ENCODE measurements around the gene ATRNL1. TPM values are rescaled to one million over a fixed set of nuclear protein-coding genes. Genes with fewer than 3 reads are reported as not detected.

Gene ATRNL1
- polyA plus RNA-seq, 4 donors, result 0.78 to 1.1 TPM; not detected in 2

DNA sequence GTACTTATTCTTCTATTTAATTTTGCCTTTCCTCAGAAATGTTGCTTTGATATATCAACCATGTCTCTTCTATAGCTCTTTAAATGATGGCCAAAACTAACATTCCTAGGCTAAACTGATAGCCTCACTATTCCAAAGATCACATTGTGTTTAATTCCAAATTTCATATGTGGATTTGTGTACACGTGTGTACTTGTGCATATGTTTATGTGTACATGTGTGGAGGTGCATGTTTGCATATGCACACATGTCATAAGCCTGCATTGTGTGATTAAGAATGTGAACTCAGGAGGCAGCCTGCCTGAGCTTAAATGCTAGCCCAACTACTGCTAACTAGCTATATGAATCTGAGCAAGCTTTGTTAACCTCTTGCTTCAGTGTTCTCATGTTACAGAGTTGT, 753.4 kb downstream of the ATRNL1 start:
- no peak for DNase-seq
- no peaks in the 10 kb centered on the region for H3K9me3 ChIP-seq (ENCODE audit: control insufficient read depth in 2 of 2, insufficient read depth in 1 of 2, low read depth in 1 of 2, low read length in 1 of 2)
- no peaks in the 10 kb centered on the region for H3K36me3 ChIP-seq (ENCODE audit: control insufficient read depth in 3 of 3, insufficient read depth in 2 of 3, low read depth in 1 of 3, low read length in 3 of 3)
- H3K4me1 ChIP-seq (ENCODE audit: control insufficient read depth in 3 of 3, insufficient read depth in 2 of 3, low read depth in 1 of 3, low read length in 2 of 3), result no peaks in the 10 kb centered on the region
- 81 to 89% (median 85%) methylated on average over 1 of the region's 1 CpG for WGBS, 3 donors
- H3K27ac ChIP-seq (ENCODE audit: low read depth in 1 of 3, low read length in 2 of 3), result no peak overlapping the region
- no peaks in the 10 kb centered on the region for H3K27me3 ChIP-seq (ENCODE audit: control insufficient read depth in 3 of 3, insufficient read depth in 3 of 3, low read length in 3 of 3)
- no peak for FAIRE-seq
- H3K4me3 ChIP-seq (ENCODE audit: low read depth in 1 of 3, low read length in 3 of 3), result no peak overlapping the region

GRCh38 chr10:115849197-115849596, 756.0 kb downstream of the ATRNL1 start:
- Histone ChIP-seq H3K4me1 (ENCODE audit: control insufficient read depth in 3 of 3, insufficient read depth in 2 of 3, low read depth in 1 of 3, low read length in 2 of 3) (no peaks in the 10 kb centered on the region), H3K4me3 (ENCODE audit: low read depth in 1 of 3, low read length in 3 of 3) (no peak overlapping the region), H3K9me3 (ENCODE audit: control insufficient read depth in 2 of 2, insufficient read depth in 1 of 2, low read depth in 1 of 2, low read length in 1 of 2) (no peaks in the 10 kb centered on the region), H3K36me3 (ENCODE audit: control insufficient read depth in 3 of 3, insufficient read depth in 2 of 3, low read depth in 1 of 3, low read length in 3 of 3) (no peaks in the 10 kb centered on the region), H3K27me3 (ENCODE audit: control insufficient read depth in 3 of 3, insufficient read depth in 3 of 3, low read length in 3 of 3) (no peaks in the 10 kb centered on the region), H3K27ac (ENCODE audit: low read depth in 1 of 3, low read length in 2 of 3) (no peak overlapping the region)
- FAIRE-seq, result no peak
- WGBS, 3 donors, result 7 to 30% (median 26%) methylated on average over 2 of the region's 2 CpGs
- peak in 1 of 2 donors; percentile 5 for DNase-seq

GRCh38 chr10:115850666-115851065, 757.5 kb downstream of the ATRNL1 start:
- Histone ChIP-seq H3K4me3 (ENCODE audit: low read depth in 1 of 3, low read length in 3 of 3) (no peak overlapping the region), H3K4me1 (ENCODE audit: control insufficient read depth in 3 of 3, insufficient read depth in 2 of 3, low read depth in 1 of 3, low read length in 2 of 3) (no peaks in the 10 kb centered on the region), H3K36me3 (ENCODE audit: control insufficient read depth in 3 of 3, insufficient read depth in 2 of 3, low read depth in 1 of 3, low read length in 3 of 3) (no peaks in the 10 kb centered on the region), H3K27ac (ENCODE audit: low read depth in 1 of 3, low read length in 2 of 3) (no peak overlapping the region), H3K9me3 (ENCODE audit: control insufficient read depth in 2 of 2, insufficient read depth in 1 of 2, low read depth in 1 of 2, low read length in 1 of 2) (no peaks in the 10 kb centered on the region), H3K27me3 (ENCODE audit: control insufficient read depth in 3 of 3, insufficient read depth in 3 of 3, low read length in 3 of 3) (peaks cover 0 to 3% (median 0%) of the 10 kb centered on the region in 3 donors)
- FAIRE-seq (no peak), DNase-seq (no peak)
- 96 to 97% (median 96%) methylated on average over 1 of the region's 1 CpG for WGBS, 3 donors

- 83 to 89% (median 83%) methylated on average over 5 of the region's 5 CpGs for WGBS, 3 donors
- Histone ChIP-seq H3K27ac (ENCODE audit: low read depth in 1 of 3, low read length in 2 of 3) (no peak overlapping the region), H3K27me3 (ENCODE audit: control insufficient read depth in 3 of 3, insufficient read depth in 3 of 3, low read length in 3 of 3) (peaks cover 0 to 3% (median 0%) of the 10 kb centered on the region in 3 donors), H3K9me3 (ENCODE audit: control insufficient read depth in 2 of 2, insufficient read depth in 1 of 2, low read depth in 1 of 2, low read length in 1 of 2) (no peaks in the 10 kb centered on the region), H3K4me3 (ENCODE audit: low read depth in 1 of 3, low read length in 3 of 3) (no peak overlapping the region), H3K36me3 (ENCODE audit: control insufficient read depth in 3 of 3, insufficient read depth in 2 of 3, low read depth in 1 of 3, low read length in 3 of 3) (no peaks in the 10 kb centered on the region), H3K4me1 (ENCODE audit: control insufficient read depth in 3 of 3, insufficient read depth in 2 of 3, low read depth in 1 of 3, low read length in 2 of 3) (no peaks in the 10 kb centered on the region)
- no peak for DNase-seq
- FAIRE-seq, result no peak
Observed at GRCh38 chr10:115851695-115852094, 758.5 kb downstream of the ATRNL1 start.

DNA sequence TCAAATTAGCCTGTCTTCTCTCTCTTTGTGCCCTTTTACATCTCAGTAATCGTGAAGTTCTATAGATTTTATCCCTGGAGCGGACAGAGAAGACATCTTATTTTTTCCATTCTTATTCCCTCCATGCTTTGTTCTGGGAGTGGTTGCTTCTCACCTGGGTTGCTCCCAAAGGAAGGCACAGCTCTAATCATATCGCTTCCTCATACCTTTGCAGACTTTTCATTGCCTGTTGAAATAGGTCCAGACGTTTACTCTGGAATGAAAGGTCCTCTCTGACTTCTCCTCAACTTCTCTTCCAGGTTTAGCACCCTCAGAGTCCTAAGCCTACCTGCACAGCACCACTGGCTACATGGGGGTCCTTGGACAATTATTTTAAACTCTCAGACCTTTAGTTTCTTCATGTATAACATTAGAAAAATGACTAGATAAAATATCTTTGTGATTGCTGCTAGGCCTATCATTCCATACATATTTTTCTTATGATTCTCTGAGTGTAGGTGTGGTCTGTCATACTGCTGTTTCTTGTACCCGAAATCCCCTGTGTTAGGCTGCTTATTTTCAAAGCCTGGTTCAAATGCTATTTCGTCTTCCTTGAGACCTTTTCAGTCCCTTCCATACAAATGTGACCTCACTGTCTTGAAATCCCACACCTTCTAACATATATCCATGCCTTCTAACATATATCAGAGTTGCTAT, 761.7 kb downstream of the ATRNL1 start:
- no peak for DNase-seq
- Histone ChIP-seq H3K4me1 (ENCODE audit: control insufficient read depth in 3 of 3, insufficient read depth in 2 of 3, low read depth in 1 of 3, low read length in 2 of 3) (no peaks in the 10 kb centered on the region), H3K36me3 (ENCODE audit: control insufficient read depth in 3 of 3, insufficient read depth in 2 of 3, low read depth in 1 of 3, low read length in 3 of 3) (no peaks in the 10 kb centered on the region), H3K9me3 (ENCODE audit: control insufficient read depth in 2 of 2, insufficient read depth in 1 of 2, low read depth in 1 of 2, low read length in 1 of 2) (no peaks in the 10 kb centered on the region), H3K27me3 (ENCODE audit: control insufficient read depth in 3 of 3, insufficient read depth in 3 of 3, low read length in 3 of 3) (peaks cover 0 to 3% (median 0%) of the 10 kb centered on the region in 3 donors), H3K4me3 (ENCODE audit: low read depth in 1 of 3, low read length in 3 of 3) (no peak overlapping the region), H3K27ac (ENCODE audit: low read depth in 1 of 3, low read length in 2 of 3) (no peak overlapping the region)
- FAIRE-seq, result no peak
- WGBS, 3 donors, result 41 to 73% (median 60%) methylated on average over 6 of the region's 6 CpGs

GRCh38 chr10:115856580-115856979, 763.4 kb downstream of the ATRNL1 start:
- no peak overlapping the region for H3K27ac ChIP-seq (ENCODE audit: low read depth in 1 of 3, low read length in 2 of 3)
- H3K27me3 ChIP-seq (ENCODE audit: control insufficient read depth in 3 of 3, insufficient read depth in 3 of 3, low read length in 3 of 3), result peaks cover 0 to 3% (median 0%) of the 10 kb centered on the region in 3 donors
- peaks cover 0 to 3% (median 0%) of the 10 kb centered on the region in 3 donors for H3K4me1 ChIP-seq (ENCODE audit: control insufficient read depth in 3 of 3, insufficient read depth in 2 of 3, low read depth in 1 of 3, low read length in 2 of 3)
- WGBS, 3 donors, result 78 to 84% (median 81%) methylated on average over 6 of the region's 6 CpGs
- no peaks in the 10 kb centered on the region for H3K9me3 ChIP-seq (ENCODE audit: control insufficient read depth in 2 of 2, insufficient read depth in 1 of 2, low read depth in 1 of 2, low read length in 1 of 2)
- no peak for DNase-seq
- no peaks in the 10 kb centered on the region for H3K36me3 ChIP-seq (ENCODE audit: control insufficient read depth in 3 of 3, insufficient read depth in 2 of 3, low read depth in 1 of 3, low read length in 3 of 3)
- H3K4me3 ChIP-seq (ENCODE audit: low read depth in 1 of 3, low read length in 3 of 3), result no peak overlapping the region
- FAIRE-seq, result no peak

DNA sequence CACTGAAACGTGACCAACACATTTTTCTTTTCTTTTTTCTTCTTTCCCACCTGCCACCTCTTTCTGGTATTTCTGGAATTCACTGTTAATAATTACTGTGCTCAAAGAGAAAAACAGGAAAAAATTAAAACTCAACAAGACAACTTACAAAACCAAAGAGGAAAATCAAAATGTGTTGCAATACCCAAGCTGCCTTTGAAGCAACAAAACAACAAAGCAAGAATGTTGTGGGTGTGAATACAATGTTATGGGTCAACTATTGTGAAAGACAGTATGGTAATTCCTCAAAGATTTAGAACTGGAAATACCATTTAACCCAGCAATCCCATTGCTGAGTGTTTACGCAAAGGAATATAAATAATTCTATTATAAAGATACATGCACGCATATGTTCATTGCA, 764.7 kb downstream of the ATRNL1 start:
- H3K27ac ChIP-seq (ENCODE audit: low read depth in 1 of 3, low read length in 2 of 3), result no peak overlapping the region
- 68 to 81% (median 79%) methylated on average over 3 of the region's 3 CpGs for WGBS, 3 donors
- DNase-seq, result no peak
- H3K36me3 ChIP-seq (ENCODE audit: control insufficient read depth in 3 of 3, insufficient read depth in 2 of 3, low read depth in 1 of 3, low read length in 3 of 3), result no peaks in the 10 kb centered on the region
- peaks cover 0 to 3% (median 0%) of the 10 kb centered on the region in 3 donors for H3K27me3 ChIP-seq (ENCODE audit: control insufficient read depth in 3 of 3, insufficient read depth in 3 of 3, low read length in 3 of 3)
- H3K4me3 ChIP-seq (ENCODE audit: low read depth in 1 of 3, low read length in 3 of 3), result no peak overlapping the region
- H3K4me1 ChIP-seq (ENCODE audit: control insufficient read depth in 3 of 3, insufficient read depth in 2 of 3, low read depth in 1 of 3, low read length in 2 of 3), result peaks cover 0 to 8% (median 0%) of the 10 kb centered on the region in 3 donors
- H3K9me3 ChIP-seq (ENCODE audit: control insufficient read depth in 2 of 2, insufficient read depth in 1 of 2, low read depth in 1 of 2, low read length in 1 of 2), result no peaks in the 10 kb centered on the region
- FAIRE-seq, result no peak

DNA sequence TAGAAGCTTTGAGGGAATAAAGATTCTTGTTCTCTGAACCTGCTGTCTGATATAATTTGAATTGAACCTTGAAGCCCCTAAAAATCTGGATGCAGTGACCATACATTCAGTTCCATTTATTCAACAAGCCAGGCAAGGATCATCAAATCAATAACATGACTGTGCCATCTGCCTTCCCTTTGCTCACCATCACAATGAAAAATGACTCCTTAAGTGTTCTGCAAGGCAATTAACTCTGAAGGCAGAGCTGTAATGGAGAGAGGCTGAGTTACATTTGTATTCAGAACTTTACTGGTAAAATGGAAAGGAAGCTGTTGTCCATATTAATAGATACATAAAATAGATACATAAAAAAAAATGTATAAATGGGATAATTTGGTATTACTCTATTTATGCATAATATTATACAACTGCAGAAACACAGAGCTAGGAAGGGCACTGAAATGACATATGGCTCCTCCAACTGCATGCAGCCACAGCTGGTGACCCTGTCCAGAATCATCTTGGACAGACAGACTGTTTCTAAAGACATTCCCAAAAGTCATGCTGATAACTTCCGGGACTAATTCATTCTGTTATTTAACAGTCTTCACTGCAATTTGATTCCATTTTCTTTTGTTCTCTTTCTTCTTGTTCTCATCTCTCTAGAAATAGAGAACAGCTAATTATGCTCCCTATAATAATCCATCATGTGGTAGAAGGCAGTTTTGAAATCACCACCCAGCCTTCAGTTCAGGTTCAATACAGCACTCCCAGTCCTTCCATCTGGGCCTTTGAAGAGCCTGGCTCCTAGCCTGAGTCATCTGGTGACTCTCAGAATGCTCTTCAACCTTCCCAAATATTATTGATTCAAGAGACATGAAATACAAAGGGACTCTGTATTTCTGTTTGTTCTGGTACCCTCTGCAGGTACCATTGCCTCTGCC, 767.3 kb downstream of the ATRNL1 start:
- Histone ChIP-seq H3K27ac (ENCODE audit: low read depth in 1 of 3, low read length in 2 of 3) (no peak overlapping the region), H3K27me3 (ENCODE audit: control insufficient read depth in 3 of 3, insufficient read depth in 3 of 3, low read length in 3 of 3) (no peaks in the 10 kb centered on the region), H3K36me3 (ENCODE audit: control insufficient read depth in 3 of 3, insufficient read depth in 2 of 3, low read depth in 1 of 3, low read length in 3 of 3) (no peaks in the 10 kb centered on the region), H3K4me3 (ENCODE audit: low read depth in 1 of 3, low read length in 3 of 3) (no peak overlapping the region), H3K4me1 (ENCODE audit: control insufficient read depth in 3 of 3, insufficient read depth in 2 of 3, low read depth in 1 of 3, low read length in 2 of 3) (peaks cover 0 to 8% (median 0%) of the 10 kb centered on the region in 3 donors), H3K9me3 (ENCODE audit: control insufficient read depth in 2 of 2, insufficient read depth in 1 of 2, low read depth in 1 of 2, low read length in 1 of 2) (no peaks in the 10 kb centered on the region)
- FAIRE-seq (no peak), DNase-seq (no peak)
- WGBS, 3 donors, result 70 to 97% (median 90%) methylated on average over 1 of the region's 1 CpG
